H9 (cell line): ENCODE results near the gene UBE4B. TPM values are rescaled to one million over a fixed set of nuclear protein-coding genes. Genes with fewer than 3 reads are reported as not detected.

ENCODE experiments used
- DNase-seq: peaks from one replicate; pipeline ENCODE4 v3.0.0-alpha.2; 2017
- H2AFZ ChIP-seq: one replicate; pipeline ENCODE4 v1.6.1; 2013; ENCODE audit warnings: mild to moderate bottlenecking, low read length, control low read depth, moderate library complexity
- H2AK5ac ChIP-seq: 2 replicates; pipeline ENCODE4 v1.6.1; 2013; ENCODE audit warnings: low read length, control low read depth, mixed read lengths; ENCODE audit not compliant: insufficient read length
- H2BK120ac ChIP-seq: one replicate; pipeline ENCODE4 v1.6.1; 2013; ENCODE audit warnings: low read depth, mild to moderate bottlenecking, low read length, control low read depth, inconsistent platforms; ENCODE audit not compliant: poor library complexity, severe bottlenecking
- H2BK12ac ChIP-seq: 2 replicates; pipeline ENCODE4 v1.6.1; 2013; ENCODE audit warnings: low read length, control low read depth, mixed read lengths, low read depth; ENCODE audit not compliant: insufficient read length
- H2BK15ac ChIP-seq: 2 replicates; pipeline ENCODE4 v1.6.1; 2013; ENCODE audit warnings: low read depth, low read length, control low read depth
- H2BK20ac ChIP-seq: one replicate; pipeline ENCODE4 v1.6.1; 2013; ENCODE audit warnings: low read depth, mild to moderate bottlenecking, low read length, control low read depth, inconsistent platforms; ENCODE audit not compliant: poor library complexity, severe bottlenecking
- H2BK5ac ChIP-seq: 2 replicates; pipeline ENCODE4 v1.6.1; 2013; ENCODE audit warnings: low read length, control low read depth, mixed read lengths; ENCODE audit not compliant: insufficient read length
- H3K14ac ChIP-seq: 2 replicates; pipeline ENCODE4 v1.6.1; 2013; ENCODE audit warnings: low read length, control low read depth; ENCODE audit not compliant: insufficient read depth
- H3K18ac ChIP-seq: 2 replicates; pipeline ENCODE4 v1.6.1; 2013; ENCODE audit warnings: low read depth, mild to moderate bottlenecking, mixed read lengths, low read length, control low read depth; ENCODE audit not compliant: insufficient read length
- H3K23ac ChIP-seq: 2 replicates; pipeline ENCODE4 v1.6.1; 2013; ENCODE audit warnings: low read length, control low read depth, mixed read lengths, low read depth; ENCODE audit not compliant: insufficient read length
- H3K23me2 ChIP-seq: 2 replicates; pipeline ENCODE4 v1.6.1; 2013; ENCODE audit warnings: low read depth, mild to moderate bottlenecking, mixed read lengths, low read length, control low read depth; ENCODE audit not compliant: insufficient read length, poor library complexity, severe bottlenecking
- H3K27ac ChIP-seq: 2 replicates; pipeline ENCODE4 v1.5.1; 2013; ENCODE audit warnings: low read length, control low read depth, mixed read lengths, low read depth; ENCODE audit not compliant: insufficient read length
- H3K27me3 ChIP-seq: 2 replicates; pipeline ENCODE4 v1.6.1; 2013; ENCODE audit warnings: low read length, control low read depth, inconsistent platforms; ENCODE audit not compliant: insufficient read depth
- H3K4ac ChIP-seq: 2 replicates; pipeline ENCODE4 v1.6.1; 2013; ENCODE audit warnings: low read depth, mild to moderate bottlenecking, control low read depth, inconsistent platforms, low read length, moderate library complexity
- H3K4me1 ChIP-seq: 2 replicates; pipeline ENCODE4 v1.6.1; 2013; ENCODE audit warnings: low read length, control low read depth, inconsistent platforms; ENCODE audit not compliant: insufficient read depth
- H3K4me2 ChIP-seq: 2 replicates; pipeline ENCODE4 v1.6.1; 2013; ENCODE audit warnings: low read length, control low read depth, mixed read lengths; ENCODE audit not compliant: insufficient read length, insufficient read depth
- H3K56ac ChIP-seq: 2 replicates; pipeline ENCODE4 v1.6.1; 2013; ENCODE audit warnings: low read depth, mild to moderate bottlenecking, mixed read lengths, low read length, control low read depth; ENCODE audit not compliant: insufficient read length
- H3K79me1 ChIP-seq: 2 replicates; pipeline ENCODE4 v1.6.1; 2013; ENCODE audit warnings: low read depth, mild to moderate bottlenecking, moderate library complexity, low read length, control low read depth, inconsistent platforms; ENCODE audit not compliant: insufficient read depth, poor library complexity, severe bottlenecking
- H3K79me2 ChIP-seq: 2 replicates; pipeline ENCODE4 v1.6.1; 2013; ENCODE audit warnings: low read length, control low read depth, inconsistent platforms; ENCODE audit not compliant: insufficient read depth
- H3K9ac ChIP-seq: 2 replicates; pipeline ENCODE4 v1.6.1; 2013; ENCODE audit warnings: low read length, control low read depth, mixed read lengths; ENCODE audit not compliant: insufficient read length; ENCODE audit errors: extremely low read depth
- H3K9me3 ChIP-seq: one replicate; pipeline ENCODE4 v1.6.1; 2013; ENCODE audit warnings: low read depth, low read length, inconsistent platforms; ENCODE audit not compliant: control insufficient read depth
- H3T11ph ChIP-seq: one replicate; pipeline ENCODE4 v1.6.1; 2013; ENCODE audit warnings: mild to moderate bottlenecking, low read length, control low read depth, inconsistent platforms
- H4K20me1 ChIP-seq: one replicate; pipeline ENCODE4 v1.6.1; 2013; ENCODE audit not compliant: control insufficient read depth, insufficient read length, insufficient read depth
- H4K5ac ChIP-seq: 2 replicates; pipeline ENCODE4 v1.6.1; 2013; ENCODE audit warnings: low read depth, mild to moderate bottlenecking, mixed read lengths, low read length, control low read depth; ENCODE audit not compliant: insufficient read length
- H4K8ac ChIP-seq: replicated peaks from 2 replicates; pipeline ENCODE4 v1.6.1; 2013; ENCODE audit warnings: low read length, control low read depth, mixed read lengths, low read depth; ENCODE audit not compliant: insufficient read length
- H4K91ac ChIP-seq: 2 replicates; pipeline ENCODE4 v1.6.1; 2013; ENCODE audit warnings: low read depth, mild to moderate bottlenecking, moderate library complexity, mixed read lengths, low read length, control low read depth; ENCODE audit not compliant: insufficient read length
- H3K27ac Mint-ChIP-seq, 3 experiments: 2 replicates in 2 of 3; 3 replicates in 1 of 3; pipeline ENCODE4 v1.8.0; 2020 to 2021; ENCODE audit warnings: mixed read lengths in 3 of 3, mild to moderate bottlenecking in 1 of 3, moderate library complexity in 1 of 3
- H3K27me3 Mint-ChIP-seq: 2 replicates; pipeline ENCODE4 v1.8.0; 2021; ENCODE audit warnings: low read depth, mild to moderate bottlenecking, moderate library complexity, mixed read lengths
- H3K36me3 Mint-ChIP-seq, 3 experiments: 2 replicates in 2 of 3; 3 replicates in 1 of 3; pipeline ENCODE4 v1.8.0; 2020 to 2021; ENCODE audit warnings: low read depth in 3 of 3, mixed read lengths in 3 of 3; ENCODE audit not compliant: insufficient read depth in 1 of 3
- H3K4me1 Mint-ChIP-seq, 2 experiments: 2 replicates each; pipeline ENCODE4 v1.8.0; 2020; ENCODE audit warnings: mixed read lengths in 2 of 2
- H3K4me3 Mint-ChIP-seq, 2 experiments: 2 replicates in 1 of 2; 3 replicates in 1 of 2; pipeline ENCODE4 v1.8.0; 2020 to 2021; ENCODE audit warnings: mild to moderate bottlenecking in 2 of 2, mixed read lengths in 2 of 2, moderate library complexity in 1 of 2
- H3K9me3 Mint-ChIP-seq, 2 experiments: 2 replicates in 1 of 2; 3 replicates in 1 of 2; pipeline ENCODE4 v1.8.0; 2020; ENCODE audit warnings: mild to moderate bottlenecking in 2 of 2, mixed read lengths in 2 of 2, moderate library complexity in 1 of 2
- WGBS: extraction: QIAGEN DNeasy Blood & Tissue Kit; methylation state at CpG from one replicate; pipeline ENCODE4 v1.1.7; 2013; ENCODE audit warnings: missing lambda C conversion rate, low lambda C conversion rate, mixed read lengths; ENCODE audit not compliant: insufficient read length; ENCODE audit errors: extremely low coverage; 5-methylcytosine and 5-hydroxymethylcytosine counted together
- total RNA-seq: library from RNA; stranded (reverse); gene quantifications from 2 replicates; pipeline ENCODE4 v1.2.1, GENCODE V29; 2021
- TF ChIP-seq, protein P1 (sequence below): fragments of 200-600 bp; sonication (generic); conservative IDR thresholded peaks from 3 replicates; pipeline ENCODE4 v1.8.0; 2021; ENCODE audit warnings: antibody characterized with exemption, mild to moderate bottlenecking

The UBE4B gene
- total RNA-seq, 1 experiment from 2014 or later: 67.6 TPM

DNA sequence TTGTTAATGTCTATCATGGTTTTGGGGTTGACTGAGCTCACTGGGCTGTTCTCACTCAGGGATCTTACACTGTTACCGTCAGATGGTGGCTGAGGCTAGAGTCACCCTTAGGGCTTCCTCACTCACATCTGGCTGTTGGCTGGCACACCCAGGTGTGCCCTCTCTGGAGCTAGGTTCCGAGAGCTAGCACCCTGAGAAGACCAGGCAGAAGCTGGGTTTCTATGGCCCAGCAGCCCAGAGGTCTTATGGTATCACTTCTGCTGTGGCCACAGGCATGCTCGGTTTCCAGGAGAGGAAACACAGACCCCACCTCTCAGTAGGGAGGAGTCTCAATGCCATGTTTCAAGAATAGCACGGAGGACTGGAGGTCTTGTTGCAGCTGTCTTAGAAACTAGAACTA, 156.9 kb downstream of the UBE4B start:
- Histone ChIP-seq H2AK5ac (no peak overlapping the region), H4K91ac (no peak overlapping the region), H3K23ac (no peak overlapping the region), H4K8ac (no peak overlapping the region), H2BK20ac (no peak overlapping the region), H3T11ph (no peak overlapping the region), H2AFZ (no peak overlapping the region), H3K4ac (no peak overlapping the region), H3K27ac (no peak overlapping the region), H3K4me1 (no peaks in the 10 kb centered on the region), H3K79me1 (no peaks in the 10 kb centered on the region), H3K23me2 (no peaks in the 10 kb centered on the region), H3K18ac (no peak overlapping the region), H2BK5ac (no peak overlapping the region), H4K20me1 (no peaks in the 10 kb centered on the region), H4K5ac (no peak overlapping the region), H2BK12ac (no peak overlapping the region), H2BK120ac (no peak overlapping the region), H3K9ac (no peak overlapping the region), H3K4me2 (no peak overlapping the region), H3K27me3 (no peaks in the 10 kb centered on the region), H3K14ac (no peak overlapping the region), H3K9me3 (no peaks in the 10 kb centered on the region), H2BK15ac (no peak overlapping the region), H3K79me2 (no peaks in the 10 kb centered on the region), H3K56ac (no peak overlapping the region)
- Mint-ChIP-seq H3K9me3 (peaks cover 4 to 8% of the 10 kb centered on the region in 2 experiments; a peak in 3 of 5 replicates), H3K4me3 (no peak overlapping the region), H3K4me1 (peaks cover 0 to 6% of the 10 kb centered on the region in 2 experiments; a peak in 3 of 4 replicates), H3K27me3 (no peaks in the 10 kb centered on the region), H3K36me3 (no peaks in the 10 kb centered on the region), H3K27ac (no peak overlapping the region)
- WGBS: no CpG with 5 or more reads among the region's 4 CpGs
- TF ChIP-seq, protein P1, sequence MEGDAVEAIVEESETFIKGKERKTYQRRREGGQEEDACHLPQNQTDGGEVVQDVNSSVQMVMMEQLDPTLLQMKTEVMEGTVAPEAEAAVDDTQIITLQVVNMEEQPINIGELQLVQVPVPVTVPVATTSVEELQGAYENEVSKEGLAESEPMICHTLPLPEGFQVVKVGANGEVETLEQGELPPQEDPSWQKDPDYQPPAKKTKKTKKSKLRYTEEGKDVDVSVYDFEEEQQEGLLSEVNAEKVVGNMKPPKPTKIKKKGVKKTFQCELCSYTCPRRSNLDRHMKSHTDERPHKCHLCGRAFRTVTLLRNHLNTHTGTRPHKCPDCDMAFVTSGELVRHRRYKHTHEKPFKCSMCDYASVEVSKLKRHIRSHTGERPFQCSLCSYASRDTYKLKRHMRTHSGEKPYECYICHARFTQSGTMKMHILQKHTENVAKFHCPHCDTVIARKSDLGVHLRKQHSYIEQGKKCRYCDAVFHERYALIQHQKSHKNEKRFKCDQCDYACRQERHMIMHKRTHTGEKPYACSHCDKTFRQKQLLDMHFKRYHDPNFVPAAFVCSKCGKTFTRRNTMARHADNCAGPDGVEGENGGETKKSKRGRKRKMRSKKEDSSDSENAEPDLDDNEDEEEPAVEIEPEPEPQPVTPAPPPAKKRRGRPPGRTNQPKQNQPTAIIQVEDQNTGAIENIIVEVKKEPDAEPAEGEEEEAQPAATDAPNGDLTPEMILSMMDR: no peak
- no peak for DNase-seq
